Measurements from ENCODE around the gene G6PC2. TPM values are rescaled to one million over a fixed set of nuclear protein-coding genes. Genes with fewer than 3 reads are reported as not detected.
A peak's percentile ranks its signal among the peaks of the same experiment; 100 is the strongest.

G6PC2 gene
- total RNA-seq, 3 donors from 2014 or later: not detected

DNA sequence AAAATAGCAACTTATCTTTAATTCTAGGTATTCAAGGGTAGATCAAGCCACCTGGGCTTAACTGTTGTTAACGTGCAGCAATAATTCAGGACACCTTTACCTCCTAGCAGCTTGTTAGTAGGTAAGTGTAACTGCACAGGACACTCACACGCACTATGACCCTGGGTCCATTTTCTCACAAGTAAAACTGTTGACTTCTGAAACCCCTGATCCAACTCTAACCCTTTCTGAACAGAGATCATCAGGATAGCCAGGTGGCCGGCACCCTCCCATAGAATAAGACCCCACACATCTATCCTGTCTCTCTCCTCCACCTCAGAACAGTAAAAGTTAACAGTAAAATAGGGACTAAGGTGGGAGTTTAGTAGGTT lies 11.5 kb upstream of the G6PC2 start:
- DNase-seq (no peak), ATAC-seq (no peak)
- no peak overlapping the region for H3K4me3 ChIP-seq
- TF ChIP-seq, protein P1, sequence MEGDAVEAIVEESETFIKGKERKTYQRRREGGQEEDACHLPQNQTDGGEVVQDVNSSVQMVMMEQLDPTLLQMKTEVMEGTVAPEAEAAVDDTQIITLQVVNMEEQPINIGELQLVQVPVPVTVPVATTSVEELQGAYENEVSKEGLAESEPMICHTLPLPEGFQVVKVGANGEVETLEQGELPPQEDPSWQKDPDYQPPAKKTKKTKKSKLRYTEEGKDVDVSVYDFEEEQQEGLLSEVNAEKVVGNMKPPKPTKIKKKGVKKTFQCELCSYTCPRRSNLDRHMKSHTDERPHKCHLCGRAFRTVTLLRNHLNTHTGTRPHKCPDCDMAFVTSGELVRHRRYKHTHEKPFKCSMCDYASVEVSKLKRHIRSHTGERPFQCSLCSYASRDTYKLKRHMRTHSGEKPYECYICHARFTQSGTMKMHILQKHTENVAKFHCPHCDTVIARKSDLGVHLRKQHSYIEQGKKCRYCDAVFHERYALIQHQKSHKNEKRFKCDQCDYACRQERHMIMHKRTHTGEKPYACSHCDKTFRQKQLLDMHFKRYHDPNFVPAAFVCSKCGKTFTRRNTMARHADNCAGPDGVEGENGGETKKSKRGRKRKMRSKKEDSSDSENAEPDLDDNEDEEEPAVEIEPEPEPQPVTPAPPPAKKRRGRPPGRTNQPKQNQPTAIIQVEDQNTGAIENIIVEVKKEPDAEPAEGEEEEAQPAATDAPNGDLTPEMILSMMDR (IDR thresholded peaks at IDR 0.05): no peak
- no peaks in the 10 kb centered on the region for H3K9me3 ChIP-seq
- peaks cover 6% of the 10 kb centered on the region for H3K4me1 ChIP-seq (ENCODE audit: low read depth)
- no peaks in the 10 kb centered on the region for H3K36me3 ChIP-seq (ENCODE audit: low read depth)
- intact Hi-C loops (cut with DNase I, micrococcal nuclease): no loop called here

DNA sequence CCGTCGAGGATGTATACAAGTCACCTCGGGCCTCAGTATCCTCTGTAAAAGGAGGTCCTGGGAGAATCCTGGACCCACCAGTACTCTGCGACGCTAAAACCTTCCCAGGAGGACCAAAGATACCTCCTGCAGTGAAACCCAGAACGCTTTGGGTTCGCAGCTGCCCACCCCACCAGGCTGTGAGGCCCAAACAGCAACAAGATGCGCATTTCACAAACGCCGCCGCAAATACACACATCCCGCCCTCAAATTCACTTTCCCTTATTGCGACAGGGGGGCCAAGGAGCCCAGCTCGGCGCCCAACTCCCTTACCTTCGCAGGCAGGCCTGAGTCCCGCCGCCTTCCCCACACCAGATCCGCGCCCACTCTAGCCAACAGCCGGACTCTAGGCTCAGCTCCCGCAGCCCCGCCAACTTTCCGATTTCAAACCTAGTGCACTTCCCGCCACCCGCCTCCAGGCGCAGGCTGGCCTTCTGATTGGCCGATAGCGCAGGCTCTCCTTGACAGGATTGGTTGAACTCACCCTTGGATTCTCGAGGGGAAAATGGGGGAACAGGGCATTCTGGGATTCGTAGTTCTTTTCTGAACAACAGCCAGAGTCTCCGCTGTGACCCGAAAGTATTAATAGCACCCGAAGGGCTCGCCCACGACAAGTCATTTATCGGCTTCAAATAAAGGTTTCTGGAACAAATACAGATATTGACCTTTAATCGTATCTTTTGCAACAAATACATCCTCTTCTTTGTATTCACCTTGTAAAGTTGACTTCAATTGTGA lies 10.9 kb upstream of the G6PC2 start, which contains the start of gene SPC25:
Gene SPC25 (minus strand): TSS at position 425 of the 777 bp plus-strand sequence. CDS start 911 bp downstream, outside the sequence.
- H3K4me3 ChIP-seq: peak within 1 kb of the TSS; percentile 22
- no peaks in the 10 kb centered on the region for H3K36me3 ChIP-seq (ENCODE audit: low read depth)
- peak; percentile 100 for ATAC-seq
- H3K9me3 ChIP-seq: no peaks in the 10 kb centered on the region
- peaks cover 6% of the 10 kb centered on the region for H3K4me1 ChIP-seq (ENCODE audit: low read depth)
- TF ChIP-seq, protein P1 (IDR thresholded peaks at IDR 0.05): no peak
- intact Hi-C loops (cut with DNase I, micrococcal nuclease): no loop called here
- peak; percentile 90 to 91 (median 91) for DNase-seq

DNA sequence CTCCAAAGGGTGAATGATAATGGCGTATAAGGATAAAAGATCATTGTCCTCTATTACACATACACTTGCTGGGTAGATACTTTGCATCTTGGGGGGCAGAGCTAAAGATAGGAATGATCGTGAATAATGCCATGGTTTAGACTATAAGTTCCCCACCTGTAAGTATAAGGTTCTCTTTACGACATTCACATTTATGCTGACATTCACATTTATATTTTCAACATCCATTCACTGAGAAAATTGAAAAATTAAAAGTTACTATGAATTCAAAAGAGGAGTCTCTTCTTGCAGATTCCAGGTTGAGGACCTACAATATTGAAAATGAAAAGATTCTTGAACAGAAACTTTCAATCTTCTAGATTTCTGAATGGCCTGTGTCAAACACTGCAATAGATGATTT lies 8.8 kb upstream of the G6PC2 start:
- no peaks in the 10 kb centered on the region for H3K36me3 ChIP-seq (ENCODE audit: low read depth)
- DNase-seq (no peak), ATAC-seq (no peak)
- no peak overlapping the region for H3K4me3 ChIP-seq
- peaks cover 6% of the 10 kb centered on the region for H3K4me1 ChIP-seq (ENCODE audit: low read depth)
- intact Hi-C loops (cut with DNase I, micrococcal nuclease): no loop called here
- H3K9me3 ChIP-seq: no peaks in the 10 kb centered on the region
- TF ChIP-seq, protein P1 (IDR thresholded peaks at IDR 0.05): no peak

DNA sequence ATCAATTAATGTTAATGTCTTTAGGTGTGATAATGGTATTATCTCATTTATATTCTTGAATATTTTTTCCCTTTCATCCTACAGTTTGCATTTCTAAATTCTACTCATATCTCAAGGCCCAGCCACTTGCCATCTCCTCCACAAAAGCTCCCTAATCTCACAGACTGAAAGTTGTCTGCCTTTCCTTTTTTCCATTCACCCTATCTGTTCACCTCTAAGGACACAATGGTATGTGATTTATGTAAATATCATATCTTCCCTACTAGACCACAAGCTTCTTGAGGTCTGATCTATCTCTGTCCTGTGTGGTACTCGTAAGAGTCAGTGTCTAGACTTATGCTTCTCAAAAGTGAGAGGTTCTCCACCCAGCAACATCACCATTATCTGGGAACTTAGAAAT lies 7.0 kb upstream of the G6PC2 start:
- no peak overlapping the region for H3K4me3 ChIP-seq
- H3K9me3 ChIP-seq: no peaks in the 10 kb centered on the region
- H3K4me1 ChIP-seq (ENCODE audit: low read depth): peaks cover 6% of the 10 kb centered on the region
- TF ChIP-seq, protein P1 (IDR thresholded peaks at IDR 0.05): no peak
- ATAC-seq (no peak), DNase-seq (no peak)
- intact Hi-C loops (cut with DNase I, micrococcal nuclease): no loop called here
- H3K36me3 ChIP-seq (ENCODE audit: low read depth): no peaks in the 10 kb centered on the region

DNA sequence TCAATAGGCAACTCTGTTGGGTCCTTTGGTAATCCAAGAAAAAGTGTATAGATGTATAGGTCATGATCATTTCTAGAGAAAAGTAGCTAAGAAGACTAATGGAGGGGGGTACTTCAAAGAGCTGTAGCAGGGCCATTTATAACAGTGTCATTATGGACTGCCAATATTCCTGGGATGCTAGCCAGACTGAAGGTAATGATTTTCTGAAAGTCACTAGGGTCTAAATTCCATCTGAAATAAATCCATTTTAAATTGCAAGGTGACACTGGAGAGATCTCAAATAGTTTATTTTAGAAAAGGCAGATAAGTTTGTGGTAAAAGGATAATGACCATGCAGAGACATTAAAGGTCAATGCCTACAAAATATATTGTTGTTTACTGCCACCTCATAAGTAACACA lies 6.4 kb upstream of the G6PC2 start:
- DNase-seq (no peak), ATAC-seq (no peak)
- Histone ChIP-seq H3K36me3 (ENCODE audit: low read depth) (no peaks in the 10 kb centered on the region), H3K4me3 (no peak overlapping the region), H3K9me3 (no peaks in the 10 kb centered on the region), H3K4me1 (ENCODE audit: low read depth) (peaks cover 3% of the 10 kb centered on the region)
- intact Hi-C loops (cut with DNase I, micrococcal nuclease): no loop called here
- TF ChIP-seq, protein P1 (IDR thresholded peaks at IDR 0.05): no peak
